Neutrophil (primary cell): Measurements from ENCODE around the gene STARD13.

Experiments
- H3K27ac ChIP-seq: fragments of 200-600 bp; sonication (generic); 2 replicates; pipeline ENCODE4 v1.5.1; 2016; ENCODE audit warnings: mild to moderate bottlenecking, moderate library complexity
- H3K27me3 ChIP-seq: fragments of 200-600 bp; sonication (generic); 2 replicates; pipeline ENCODE4 v1.6.0; 2016; ENCODE audit warnings: mild to moderate bottlenecking
- H3K36me3 ChIP-seq: fragments of 200-600 bp; sonication (generic); 2 replicates; pipeline ENCODE4 v1.5.1; 2017
- H3K4me1 ChIP-seq, 2 experiments: fragments of 200-600 bp in 1 of 2; sonication (generic) in 1 of 2; 1 replicate in 1 of 2; 2 replicates in 1 of 2; pipeline versions ENCODE4 v1.5.1 to v1.6.1; 2013 to 2016; ENCODE audit warnings: low read depth in 1 of 2, low read length in 1 of 2, mild to moderate bottlenecking in 1 of 2, moderate library complexity in 1 of 2; ENCODE audit not compliant: control insufficient read depth in 1 of 2, insufficient read depth in 1 of 2
- H3K4me3 ChIP-seq, 2 experiments: fragments of 200-600 bp in 1 of 2; sonication (generic) in 1 of 2; 1 replicate in 1 of 2; 2 replicates in 1 of 2; pipeline ENCODE4 v1.5.1; 2013 to 2016; ENCODE audit warnings: low read depth in 1 of 2, low read length in 1 of 2, mild to moderate bottlenecking in 1 of 2, moderate library complexity in 1 of 2
- H3K9me3 ChIP-seq: fragments of 200-600 bp; sonication (generic); 2 replicates; pipeline ENCODE4 v1.5.1; 2016
- TF ChIP-seq, protein P1 (sequence below): fragments of 200-600 bp; sonication (generic); IDR thresholded peaks from 2 replicates; pipeline ENCODE4 v1.5.1; 2016; ENCODE audit warnings: antibody characterized with exemption

The STARD13 gene

DNA sequence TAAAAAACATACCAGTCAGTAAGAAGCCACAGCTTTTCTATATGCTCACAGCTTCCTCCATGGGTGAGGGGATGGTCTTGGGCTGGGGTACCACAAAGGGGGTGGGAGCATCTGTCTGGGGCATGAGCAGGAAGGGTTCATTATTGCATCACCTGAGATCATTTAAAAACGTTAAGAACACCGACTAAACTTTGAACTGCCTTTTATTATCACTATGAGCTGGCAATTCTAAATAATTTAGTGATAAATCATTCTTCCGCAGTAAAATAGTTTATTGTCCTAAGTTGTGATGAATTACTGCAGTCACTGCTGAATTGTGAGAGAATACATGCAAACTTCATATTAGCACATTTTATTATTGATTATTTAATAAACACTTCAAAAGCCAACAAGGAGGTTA lies 197.8 kb downstream of the STARD13 start:
- TF ChIP-seq, protein P1, sequence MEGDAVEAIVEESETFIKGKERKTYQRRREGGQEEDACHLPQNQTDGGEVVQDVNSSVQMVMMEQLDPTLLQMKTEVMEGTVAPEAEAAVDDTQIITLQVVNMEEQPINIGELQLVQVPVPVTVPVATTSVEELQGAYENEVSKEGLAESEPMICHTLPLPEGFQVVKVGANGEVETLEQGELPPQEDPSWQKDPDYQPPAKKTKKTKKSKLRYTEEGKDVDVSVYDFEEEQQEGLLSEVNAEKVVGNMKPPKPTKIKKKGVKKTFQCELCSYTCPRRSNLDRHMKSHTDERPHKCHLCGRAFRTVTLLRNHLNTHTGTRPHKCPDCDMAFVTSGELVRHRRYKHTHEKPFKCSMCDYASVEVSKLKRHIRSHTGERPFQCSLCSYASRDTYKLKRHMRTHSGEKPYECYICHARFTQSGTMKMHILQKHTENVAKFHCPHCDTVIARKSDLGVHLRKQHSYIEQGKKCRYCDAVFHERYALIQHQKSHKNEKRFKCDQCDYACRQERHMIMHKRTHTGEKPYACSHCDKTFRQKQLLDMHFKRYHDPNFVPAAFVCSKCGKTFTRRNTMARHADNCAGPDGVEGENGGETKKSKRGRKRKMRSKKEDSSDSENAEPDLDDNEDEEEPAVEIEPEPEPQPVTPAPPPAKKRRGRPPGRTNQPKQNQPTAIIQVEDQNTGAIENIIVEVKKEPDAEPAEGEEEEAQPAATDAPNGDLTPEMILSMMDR: no peak
- H3K27me3 ChIP-seq: no peaks in the 10 kb centered on the region
- H3K4me3 ChIP-seq: no peak overlapping the region
- no peak overlapping the region for H3K27ac ChIP-seq
- H3K4me1 ChIP-seq: no peaks in the 10 kb centered on the region
- no peaks in the 10 kb centered on the region for H3K9me3 ChIP-seq
- H3K36me3 ChIP-seq: no peaks in the 10 kb centered on the region

DNA sequence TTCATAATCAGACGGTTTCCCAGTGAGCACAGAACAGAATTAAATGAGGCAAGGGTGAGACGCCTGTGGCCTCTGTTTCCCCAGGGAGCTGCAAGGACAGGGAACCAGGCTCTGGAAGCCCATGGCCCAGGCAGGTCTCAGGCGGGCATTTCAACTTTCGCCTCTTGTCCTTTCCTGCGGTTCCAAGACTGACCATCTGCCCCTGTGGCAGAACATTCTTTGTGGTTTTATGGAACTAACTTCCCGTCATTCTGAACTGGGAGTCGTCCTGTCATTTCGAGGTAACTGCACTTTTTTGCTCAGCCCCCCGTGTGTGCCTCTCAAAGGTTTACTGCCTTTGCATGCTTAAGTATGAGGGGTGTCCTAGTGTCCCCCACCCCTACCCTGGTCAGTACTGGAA lies 198.5 kb downstream of the STARD13 start:
- Histone ChIP-seq H3K4me3 (no peak overlapping the region), H3K36me3 (no peaks in the 10 kb centered on the region), H3K4me1 (no peaks in the 10 kb centered on the region), H3K27me3 (no peaks in the 10 kb centered on the region), H3K27ac (no peak overlapping the region), H3K9me3 (no peaks in the 10 kb centered on the region)
- TF ChIP-seq, protein P1: no peak

DNA sequence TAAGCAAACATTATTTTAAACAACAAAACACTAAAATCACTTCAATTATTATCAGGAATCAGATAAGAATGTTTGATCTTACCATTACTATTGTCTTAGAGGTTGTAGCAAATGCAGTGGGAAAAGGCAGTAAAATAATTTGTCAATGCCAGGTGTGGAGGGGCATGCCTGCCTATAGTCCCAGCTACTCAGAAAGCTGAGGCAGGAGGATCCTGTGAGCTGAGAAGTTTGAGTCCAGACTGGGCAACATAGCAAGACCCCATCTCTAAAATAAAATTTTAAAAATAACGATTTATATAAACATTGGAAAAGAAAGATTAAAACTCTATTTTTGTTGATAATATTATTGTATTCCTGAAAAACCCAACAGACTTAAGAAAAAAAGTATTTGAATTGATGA lies 202.5 kb downstream of the STARD13 start:
- H3K9me3 ChIP-seq: no peaks in the 10 kb centered on the region
- TF ChIP-seq, protein P1: no peak
- H3K4me3 ChIP-seq: no peak overlapping the region
- no peaks in the 10 kb centered on the region for H3K36me3 ChIP-seq
- no peak overlapping the region for H3K27ac ChIP-seq
- H3K27me3 ChIP-seq: no peaks in the 10 kb centered on the region
- no peaks in the 10 kb centered on the region for H3K4me1 ChIP-seq

DNA sequence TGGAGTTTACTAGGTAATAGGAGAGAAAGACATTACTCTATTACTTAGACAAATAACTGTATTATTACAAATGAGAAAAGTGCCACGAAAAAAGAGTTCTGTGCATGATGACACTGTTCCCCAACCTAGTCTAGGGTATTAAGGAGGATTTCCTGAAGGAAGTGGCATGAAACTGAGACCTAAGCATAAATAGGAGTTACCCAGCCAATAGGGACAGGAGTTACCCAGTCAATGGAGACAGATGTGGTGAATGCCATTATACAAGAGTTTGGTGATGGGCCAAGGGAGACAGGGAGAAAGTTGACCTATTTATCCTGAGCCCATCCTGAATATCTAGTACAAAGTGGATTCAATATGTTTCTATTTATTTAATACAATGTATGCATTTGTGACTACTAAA lies 203.9 kb downstream of the STARD13 start:
- H3K4me1 ChIP-seq: no peaks in the 10 kb centered on the region
- no peak overlapping the region for H3K27ac ChIP-seq
- H3K36me3 ChIP-seq: no peaks in the 10 kb centered on the region
- H3K27me3 ChIP-seq: no peaks in the 10 kb centered on the region
- no peak overlapping the region for H3K4me3 ChIP-seq
- H3K9me3 ChIP-seq: no peaks in the 10 kb centered on the region
- TF ChIP-seq, protein P1: no peak

GRCh38 chr13:33080972-33081590 lies 204.5 kb downstream of the STARD13 start:
- H3K9me3 ChIP-seq: no peaks in the 10 kb centered on the region
- no peaks in the 10 kb centered on the region for H3K27me3 ChIP-seq
- no peak overlapping the region for H3K27ac ChIP-seq
- TF ChIP-seq, protein P1: no peak
- H3K4me1 ChIP-seq: no peaks in the 10 kb centered on the region
- no peaks in the 10 kb centered on the region for H3K36me3 ChIP-seq
- H3K4me3 ChIP-seq: no peak overlapping the region

GRCh38 chr13:33079960-33080359 lies 205.6 kb downstream of the STARD13 start:
- Histone ChIP-seq H3K36me3 (no peaks in the 10 kb centered on the region), H3K9me3 (no peaks in the 10 kb centered on the region), H3K4me3 (no peak overlapping the region), H3K4me1 (no peaks in the 10 kb centered on the region), H3K27me3 (no peaks in the 10 kb centered on the region), H3K27ac (no peak overlapping the region)
- TF ChIP-seq, protein P1: no peak
